GM19240 (cell line): ENCODE data around the gene FOXG1.

Experiments
- DNase-seq: peaks from one replicate; pipeline ENCODE4 v3.0.0; 2011; ENCODE audit warnings: low spot score; ENCODE audit not compliant: insufficient read length

Gene FOXG1

GRCh38 chr14:28766469-28766955, at the start of gene FOXG1:
FOXG1 (plus strand) TSS chr14:28766787; CDS start chr14:28767280, 493 bp downstream.
- DNase-seq: no peak

- DNase-seq: no peak
Observed at GRCh38 chr14:28719130-28719529, 47.5 kb upstream of the FOXG1 start.

GRCh38 chr14:28731358-28731757, 35.2 kb upstream of the FOXG1 start:
- DNase-seq: no peak

- no peak for DNase-seq
Observed at GRCh38 chr14:28742171-28742846, 24.3 kb upstream of the FOXG1 start.

- no peak for DNase-seq
Observed at GRCh38 chr14:28744126-28744525, 22.5 kb upstream of the FOXG1 start.

- no peak for DNase-seq
Observed at GRCh38 chr14:28745176-28745575, 21.4 kb upstream of the FOXG1 start.

GRCh38 chr14:28746247-28746646, 20.3 kb upstream of the FOXG1 start:
- DNase-seq: no peak

GRCh38 chr14:28751467-28752058, 15.0 kb upstream of the FOXG1 start:
- no peak for DNase-seq

GRCh38 chr14:28754209-28754985, 12.2 kb upstream of the FOXG1 start:
- no peak for DNase-seq

GRCh38 chr14:28755198-28755815, 11.3 kb upstream of the FOXG1 start:
- DNase-seq: no peak

- no peak for DNase-seq
Observed at GRCh38 chr14:28755884-28756268, 10.7 kb upstream of the FOXG1 start.

- DNase-seq: no peak
Observed at GRCh38 chr14:28756269-28756883, 10.2 kb upstream of the FOXG1 start.

GRCh38 chr14:28756884-28757570, 9.6 kb upstream of the FOXG1 start:
- no peak for DNase-seq

GRCh38 chr14:28757786-28758185, 8.8 kb upstream of the FOXG1 start:
- no peak for DNase-seq

- no peak for DNase-seq
Observed at GRCh38 chr14:28758253-28758884, 8.2 kb upstream of the FOXG1 start.

GRCh38 chr14:28758885-28759652, 7.5 kb upstream of the FOXG1 start:
- no peak for DNase-seq

- no peak for DNase-seq
Observed at GRCh38 chr14:28759653-28760313, 6.8 kb upstream of the FOXG1 start.

- no peak for DNase-seq
Observed at GRCh38 chr14:28760431-28760996, 6.1 kb upstream of the FOXG1 start.
